HG03575 (cell line): Measurements from ENCODE around the gene KCNQ2.

Source experiments
- ATAC-seq: cut with Tn5 transposase; IDR thresholded peaks from one replicate; pipeline ENCODE4 v1.9.1; 2021; ENCODE audit not compliant: unreplicated experiment, insufficient number of reproducible peaks, low FRiP score; ENCODE audit errors: extremely low read depth

Gene KCNQ2

GRCh38 chr20:63459070-63459380, 13.4 kb downstream of the KCNQ2 start:
- ATAC-seq: no peak

GRCh38 chr20:63458170-63459069, 14.0 kb downstream of the KCNQ2 start:
- no peak for ATAC-seq

GRCh38 chr20:63457737-63458136, 14.7 kb downstream of the KCNQ2 start:
- no peak for ATAC-seq

- no peak for ATAC-seq
Measured at GRCh38 chr20:63456429-63457284, 15.8 kb downstream of the KCNQ2 start.

- ATAC-seq: no peak
Measured at GRCh38 chr20:63455568-63455859, 16.9 kb downstream of the KCNQ2 start.

GRCh38 chr20:63454731-63455567, 17.5 kb downstream of the KCNQ2 start:
- ATAC-seq: no peak

- ATAC-seq: no peak
Measured at GRCh38 chr20:63452821-63453523, 19.5 kb downstream of the KCNQ2 start.

GRCh38 chr20:63452341-63452740, 20.1 kb downstream of the KCNQ2 start:
- no peak for ATAC-seq

- ATAC-seq: no peak
Measured at GRCh38 chr20:63451821-63452220, 20.6 kb downstream of the KCNQ2 start.

GRCh38 chr20:63449796-63450730, 22.4 kb downstream of the KCNQ2 start:
- no peak for ATAC-seq

- ATAC-seq: no peak
Measured at GRCh38 chr20:63449025-63449424, 23.4 kb downstream of the KCNQ2 start.

GRCh38 chr20:63448031-63448430, 24.4 kb downstream of the KCNQ2 start:
- ATAC-seq: no peak

GRCh38 chr20:63447320-63447719, 25.1 kb downstream of the KCNQ2 start:
- no peak for ATAC-seq

- no peak for ATAC-seq
Measured at GRCh38 chr20:63446216-63447024, 26.0 kb downstream of the KCNQ2 start.

GRCh38 chr20:63445075-63445734, 27.2 kb downstream of the KCNQ2 start:
- no peak for ATAC-seq

- ATAC-seq: no peak
Measured at GRCh38 chr20:63444548-63444947, 27.9 kb downstream of the KCNQ2 start.
